ENCODE measurements around the gene HYAL3.
A peak's percentile ranks its signal among the peaks of the same experiment; 100 is the strongest.

HYAL3 gene, protein sequence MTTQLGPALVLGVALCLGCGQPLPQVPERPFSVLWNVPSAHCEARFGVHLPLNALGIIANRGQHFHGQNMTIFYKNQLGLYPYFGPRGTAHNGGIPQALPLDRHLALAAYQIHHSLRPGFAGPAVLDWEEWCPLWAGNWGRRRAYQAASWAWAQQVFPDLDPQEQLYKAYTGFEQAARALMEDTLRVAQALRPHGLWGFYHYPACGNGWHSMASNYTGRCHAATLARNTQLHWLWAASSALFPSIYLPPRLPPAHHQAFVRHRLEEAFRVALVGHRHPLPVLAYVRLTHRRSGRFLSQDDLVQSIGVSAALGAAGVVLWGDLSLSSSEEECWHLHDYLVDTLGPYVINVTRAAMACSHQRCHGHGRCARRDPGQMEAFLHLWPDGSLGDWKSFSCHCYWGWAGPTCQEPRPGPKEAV

GRCh38 chr3:50298836-50299637 is at the start of gene HYAL3, which contains the start of gene NAA80:
Gene HYAL3 (minus strand): TSS chr3:50299405. CDS start chr3:50295602, 3,803 bp downstream.
Gene NAA80 (minus strand): TSS chr3:50299405. CDS start chr3:50297463, 1,942 bp downstream.
- DNase-seq (ENCODE audit: extremely low spot score, insufficient read length, low read depth) = peak; percentile 95
- peak; percentile 100 for FAIRE-seq

GRCh38 chr3:50347187-50347813 is 48.1 kb upstream of the HYAL3 start:
- DNase-seq (ENCODE audit: extremely low spot score, insufficient read length, low read depth) (no peak), FAIRE-seq (peak; percentile 72)

DNA sequence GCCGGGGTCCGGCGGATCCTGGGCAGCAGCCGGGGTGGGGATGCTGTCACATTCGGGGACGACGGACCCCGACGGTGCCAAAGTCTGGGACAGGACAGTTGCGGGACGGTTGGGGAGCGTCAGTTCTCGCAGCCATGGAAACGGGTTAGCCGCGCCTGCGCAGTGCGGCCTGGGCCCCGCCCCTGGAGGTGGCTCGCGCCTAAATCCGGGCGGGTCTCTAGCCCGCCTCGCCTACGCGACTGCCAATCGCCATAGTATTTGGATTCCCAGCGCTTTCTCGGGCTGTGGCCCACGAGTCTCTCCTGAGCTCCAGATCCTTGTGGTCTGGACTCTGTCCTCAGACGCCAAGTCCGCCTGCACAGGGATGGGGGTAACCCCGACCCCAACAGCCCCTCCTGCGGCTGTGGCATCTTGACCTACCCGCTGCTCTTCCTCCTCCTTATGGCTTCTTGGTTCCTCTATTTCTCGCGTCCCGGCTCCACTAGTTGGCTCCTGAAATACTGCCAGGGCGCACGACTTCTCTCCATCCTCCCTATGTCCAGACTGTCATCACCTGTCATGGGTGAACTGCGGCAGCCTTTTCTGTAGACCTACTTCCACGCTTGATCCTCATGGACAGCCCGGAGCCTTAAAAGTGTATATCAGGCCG is 46.5 kb upstream of the HYAL3 start, which contains the start of gene ZMYND10:
ZMYND10 (minus strand) TSS at position 147 of the 649 bp plus-strand sequence. CDS start 153 bp downstream, outside the sequence.
- no peak for DNase-seq (ENCODE audit: extremely low spot score, insufficient read length, low read depth)

DNA sequence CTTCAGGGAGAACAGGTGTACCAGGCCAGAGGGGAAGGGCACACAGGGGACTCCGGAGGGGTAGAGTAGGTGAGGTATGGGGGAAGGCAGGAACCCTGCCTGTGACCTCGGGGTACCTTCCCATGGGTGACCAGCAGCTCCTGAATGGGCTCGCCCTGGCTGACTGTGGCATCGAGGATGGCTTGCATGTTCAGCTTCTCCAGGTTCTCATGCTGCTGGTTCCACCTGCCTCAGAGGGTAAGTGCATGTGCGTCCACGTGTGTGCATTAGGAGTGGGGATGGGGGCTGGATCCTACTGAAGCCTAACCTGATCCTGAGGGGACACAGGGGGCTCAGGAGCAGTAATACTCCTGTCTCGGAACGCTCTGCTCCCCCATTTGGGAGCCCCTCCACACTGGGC is 45.8 kb upstream of the HYAL3 start:
- DNase-seq (ENCODE audit: extremely low spot score, insufficient read length, low read depth) = no peak
- no peak for FAIRE-seq

More for the DNA sequence above, 46.5 kb upstream of the HYAL3 start, which contains the start of gene ZMYND10:
- FAIRE-seq = peak; percentile 72

DNA sequence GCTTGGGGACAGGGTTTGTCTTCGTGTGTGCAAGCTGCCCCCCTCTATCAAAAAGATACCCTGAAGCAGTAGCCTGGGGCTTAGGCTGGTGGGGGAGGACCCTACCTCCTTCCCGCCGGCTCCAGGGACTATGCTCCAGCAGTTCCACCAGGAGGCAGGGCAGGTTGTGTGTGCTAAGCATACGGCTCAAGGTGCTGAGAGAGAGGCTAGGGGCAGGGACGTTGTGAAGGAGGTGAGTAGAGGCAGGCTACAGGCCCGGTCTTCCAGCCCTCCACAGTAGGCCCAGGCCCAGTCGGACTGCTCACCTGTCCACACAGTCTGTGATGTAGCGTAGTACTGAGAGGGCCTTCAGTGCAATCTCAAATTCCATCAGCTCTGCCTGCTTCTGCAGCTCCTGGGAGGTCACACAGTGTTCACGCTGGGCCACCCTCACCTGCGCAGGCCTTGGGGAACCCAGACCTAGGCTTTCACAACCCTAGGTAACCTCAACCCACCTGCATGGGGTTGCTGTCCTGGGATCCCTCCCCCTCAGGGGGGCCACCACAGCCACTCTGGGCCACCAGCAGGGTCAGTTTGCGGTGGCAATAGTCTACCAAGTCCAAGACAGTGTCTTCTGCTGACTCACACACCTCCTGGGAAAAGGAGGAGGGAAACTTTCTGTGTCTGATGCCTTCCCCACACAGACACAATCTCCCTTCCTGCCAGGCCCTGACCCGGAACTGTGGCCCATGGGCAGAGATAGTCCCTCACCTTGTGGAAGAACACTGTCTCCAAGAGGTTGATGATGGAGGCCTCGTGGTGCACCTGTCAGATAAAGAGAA is 43.8 kb upstream of the HYAL3 start:
- DNase-seq (ENCODE audit: extremely low spot score, insufficient read length, low read depth) (no peak), FAIRE-seq (no peak)

- DNase-seq (ENCODE audit: extremely low spot score, insufficient read length, low read depth) = no peak
- no peak for FAIRE-seq
These were observed 42.9 kb upstream of the HYAL3 start for GRCh38 chr3:50341996-50342650.

- FAIRE-seq = no peak
- no peak for DNase-seq (ENCODE audit: extremely low spot score, insufficient read length, low read depth)
These were observed 42.3 kb upstream of the HYAL3 start for GRCh38 chr3:50341537-50341936.

DNA sequence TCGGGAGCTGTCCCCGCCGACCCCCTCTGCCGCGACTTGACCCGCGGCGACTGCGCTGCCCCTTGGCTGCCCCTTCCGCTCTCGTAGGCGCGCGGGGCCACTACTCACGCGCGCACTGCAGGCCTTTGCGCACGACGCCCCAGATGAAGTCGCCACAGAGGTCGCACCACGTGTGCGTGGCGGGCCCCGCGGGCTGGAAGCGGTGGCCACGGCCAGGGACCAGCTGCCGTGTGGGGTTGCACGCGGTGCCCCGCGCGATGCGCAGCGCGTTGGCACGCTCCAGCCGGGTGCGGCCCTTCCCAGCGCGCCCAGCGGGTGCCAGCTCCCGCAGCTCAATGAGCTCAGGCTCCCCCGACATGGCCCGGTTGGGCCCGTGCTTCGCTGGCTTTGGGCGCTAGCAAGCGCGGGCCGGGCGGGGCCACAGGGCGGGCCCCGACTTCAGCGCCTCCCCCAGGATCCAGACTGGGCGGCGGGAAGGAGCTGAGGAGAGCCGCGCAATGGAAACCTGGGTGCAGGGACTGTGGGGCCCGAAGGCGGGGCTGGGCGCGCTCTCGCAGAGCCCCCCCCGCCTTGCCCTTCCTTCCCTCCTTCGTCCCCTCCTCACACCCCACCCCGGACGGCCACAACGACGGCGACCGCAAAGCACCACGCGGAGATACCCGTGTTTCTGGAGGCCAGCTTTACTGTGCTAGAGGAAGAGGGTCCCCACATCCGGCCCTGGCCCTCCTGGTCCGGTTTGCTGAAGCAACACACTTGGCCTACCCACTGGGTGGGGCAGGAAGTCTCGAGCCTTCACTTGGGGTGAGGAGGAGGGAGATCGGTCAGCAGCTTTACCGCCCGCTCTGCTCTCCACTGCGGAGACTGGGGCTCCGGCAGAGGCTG is 41.5 kb upstream of the HYAL3 start, which contains the start of gene RASSF1:
RASSF1 (minus strand) TSS at position 389 of the 882 bp plus-strand sequence; CDS start at position 358, 31 bp downstream.
- DNase-seq (ENCODE audit: extremely low spot score, insufficient read length, low read depth) (peak; percentile 65), FAIRE-seq (peak; percentile 88)

- FAIRE-seq (no peak), DNase-seq (ENCODE audit: extremely low spot score, insufficient read length, low read depth) (no peak)
These were observed 40.9 kb upstream of the HYAL3 start for GRCh38 chr3:50340147-50340447.

DNA sequence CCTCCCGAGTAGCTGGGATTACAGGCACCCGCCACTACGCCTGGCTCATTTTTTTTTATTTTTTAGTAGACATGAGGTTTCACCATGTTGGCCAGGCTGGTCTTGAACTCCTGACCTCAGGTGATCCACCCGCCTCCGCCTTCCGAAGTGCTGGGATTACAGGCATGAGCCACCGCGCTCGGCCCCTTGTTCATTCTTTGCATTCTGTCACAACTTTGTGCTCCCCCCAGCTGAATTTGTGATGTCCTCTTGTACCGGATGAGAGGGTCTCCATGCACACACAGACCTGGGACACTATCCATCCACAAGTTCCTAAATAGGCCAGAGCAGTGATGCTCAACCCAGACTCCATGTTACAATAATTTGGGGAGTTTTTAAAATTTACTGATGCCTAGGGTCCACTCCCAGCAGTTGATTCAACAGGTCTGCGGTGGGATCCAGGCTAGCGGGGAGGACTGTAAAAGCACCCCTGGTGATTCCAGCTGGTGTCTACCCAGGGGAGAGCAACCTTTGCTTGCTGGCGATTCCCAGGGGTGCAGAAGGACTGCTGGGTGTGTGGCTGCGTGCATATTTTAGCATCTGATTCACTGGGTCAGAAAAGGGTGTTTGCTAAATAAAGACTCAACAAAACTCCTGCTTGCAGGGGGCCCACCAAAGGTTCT is 40.4 kb upstream of the HYAL3 start:
- peak; percentile 26 for FAIRE-seq
- no peak for DNase-seq (ENCODE audit: extremely low spot score, insufficient read length, low read depth)

GRCh38 chr3:50338965-50339364 is 39.8 kb upstream of the HYAL3 start:
- DNase-seq (ENCODE audit: extremely low spot score, insufficient read length, low read depth) (no peak), FAIRE-seq (peak; percentile 63)

DNA sequence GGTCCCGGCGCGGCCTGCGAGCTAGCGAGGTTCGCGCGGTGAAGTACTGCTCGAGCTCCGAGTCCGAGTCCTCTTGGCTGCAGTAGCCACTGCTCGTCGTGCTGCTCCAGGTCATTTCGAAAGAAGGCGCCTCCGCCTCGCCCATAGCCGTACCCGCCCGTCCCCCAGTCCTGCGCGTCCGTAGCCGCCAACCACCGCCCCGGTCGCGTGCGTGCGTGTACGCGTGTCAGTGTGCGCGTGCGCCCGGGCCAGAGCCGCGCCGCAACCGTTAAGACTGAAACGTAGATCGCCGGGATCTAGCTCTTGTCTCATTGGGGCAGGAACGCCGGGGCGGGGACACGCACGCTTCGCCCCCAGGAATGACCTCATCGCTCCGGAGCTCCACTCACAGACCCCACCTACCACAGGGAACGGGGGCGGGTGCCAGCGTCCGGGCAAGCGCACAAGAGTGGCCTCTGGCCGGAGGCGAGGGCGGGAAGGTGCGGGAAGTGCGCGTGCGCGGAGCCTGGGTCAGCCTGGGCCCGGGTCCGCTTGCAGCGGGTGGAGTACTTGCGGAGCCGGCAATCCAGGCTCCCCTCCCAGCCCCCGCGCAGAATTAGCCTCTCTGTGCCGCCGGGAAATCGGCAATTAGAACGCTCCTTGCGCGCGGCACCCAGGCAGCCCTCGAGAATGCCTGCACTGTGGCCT is 38.1 kb upstream of the HYAL3 start:
- peak; percentile 98 for DNase-seq (ENCODE audit: extremely low spot score, insufficient read length, low read depth)
- peak; percentile 98 for FAIRE-seq

DNA sequence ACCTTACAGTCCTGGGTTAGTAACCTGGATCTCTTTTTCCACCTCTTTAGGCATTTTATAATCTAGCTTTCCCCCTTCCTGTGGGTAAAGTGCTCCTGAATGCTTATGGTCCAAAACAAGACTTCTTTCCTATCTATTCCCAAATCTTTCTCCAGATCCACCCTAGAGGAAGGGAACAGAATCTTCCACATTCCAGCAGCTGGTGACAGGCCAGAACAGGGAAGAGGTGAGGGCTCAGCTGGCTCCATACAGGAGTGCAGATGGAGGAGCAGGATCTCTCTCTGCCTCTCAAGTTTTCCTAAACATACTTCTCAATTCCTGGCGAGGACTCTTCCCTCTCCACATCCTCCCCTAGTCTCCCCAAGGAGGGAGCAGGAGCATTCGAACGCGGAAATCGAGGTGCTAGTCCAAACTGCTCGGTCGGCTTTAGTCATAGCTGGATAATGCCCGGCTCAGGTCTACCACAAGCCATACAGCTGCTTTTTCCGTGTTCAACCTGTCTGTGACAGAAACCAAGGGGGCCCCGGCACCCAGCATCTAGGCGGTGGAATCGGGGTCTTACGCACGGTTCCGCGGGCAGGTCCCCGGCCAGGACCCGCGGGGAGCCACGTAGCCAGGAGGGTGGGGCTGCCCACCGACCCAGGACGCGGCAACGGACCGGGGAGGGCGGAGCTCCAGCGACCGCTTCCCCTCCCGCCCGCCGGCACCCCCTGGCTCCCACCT is 37.4 kb upstream of the HYAL3 start:
- DNase-seq (ENCODE audit: extremely low spot score, insufficient read length, low read depth) = no peak
- no peak for FAIRE-seq

DNA sequence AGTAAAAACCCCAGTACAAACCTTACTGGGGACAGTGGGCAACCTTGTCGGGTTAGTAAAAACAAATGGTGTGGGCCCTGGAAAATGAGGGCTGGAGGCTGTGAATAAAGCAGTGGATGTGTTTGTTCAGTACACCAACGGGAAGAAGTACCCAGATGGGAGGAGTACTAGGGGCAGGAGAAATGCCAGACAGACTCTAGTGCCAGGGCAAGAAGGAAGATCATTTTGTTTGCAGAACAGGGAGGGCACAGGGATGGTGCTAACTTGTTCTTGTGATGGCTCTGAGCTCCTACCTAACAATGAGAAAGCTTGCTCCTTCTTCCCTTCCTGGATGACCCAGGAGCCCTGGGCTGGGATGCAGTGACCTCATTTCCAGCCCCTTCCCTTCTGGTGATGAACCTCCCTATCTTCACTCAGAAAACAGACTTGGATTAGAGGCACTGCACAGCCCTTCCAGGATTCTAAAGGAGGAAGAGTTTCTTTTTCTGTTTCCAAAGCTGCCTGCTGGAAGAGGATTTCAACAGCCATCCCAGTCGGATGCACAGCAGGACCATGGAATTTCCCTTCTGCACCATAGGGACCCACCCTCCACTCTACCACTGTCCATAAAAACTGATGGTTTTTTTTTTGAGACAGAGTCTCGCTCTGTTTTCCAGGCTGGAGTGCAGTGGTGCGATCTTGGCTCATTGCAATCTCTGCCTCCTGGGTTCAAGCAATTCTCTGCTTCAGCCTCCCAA is 35.3 kb upstream of the HYAL3 start:
- no peak for FAIRE-seq
- DNase-seq (ENCODE audit: extremely low spot score, insufficient read length, low read depth) = no peak

DNA sequence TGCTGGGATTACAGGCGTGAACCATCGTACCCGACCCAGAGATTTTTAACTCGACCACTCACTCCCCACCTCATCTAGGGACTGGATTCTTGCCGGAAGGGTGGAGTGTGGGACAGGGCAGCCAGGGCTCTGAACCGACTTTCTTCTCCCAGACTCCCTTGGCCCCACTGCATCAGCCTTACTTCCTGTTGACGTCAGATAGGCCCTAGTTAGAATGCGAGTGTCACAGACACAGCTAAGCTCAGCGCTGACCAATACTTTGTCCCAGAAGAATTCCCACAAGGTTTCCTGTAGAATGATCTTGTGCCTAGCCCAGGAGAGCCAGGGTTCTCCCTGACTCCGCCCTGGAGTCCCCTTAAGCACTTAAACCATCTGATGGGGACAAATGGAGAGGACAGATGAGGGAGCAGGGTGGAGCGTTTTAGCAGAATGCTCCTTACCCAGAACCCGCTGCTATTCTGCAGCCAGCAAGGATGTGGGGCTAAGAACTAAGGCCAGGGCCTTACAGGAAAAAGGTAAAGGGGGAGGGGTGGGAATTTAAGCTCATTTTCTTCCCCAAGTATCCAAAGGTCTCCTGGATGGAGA is 34.6 kb upstream of the HYAL3 start:
- no peak for FAIRE-seq

More for the DNA sequence above, 34.6 kb upstream of the HYAL3 start:
- DNase-seq (ENCODE audit: extremely low spot score, insufficient read length, low read depth) = no peak

Measured in GM18507 (cell line).